HT-29 (cell line): ENCODE measurements around the gene HNF4A. TPM values are rescaled to one million over a fixed set of nuclear protein-coding genes. Genes with fewer than 3 reads are reported as not detected.

ENCODE experiments used
- DNase-seq: peaks from one replicate; pipeline ENCODE4 v3.0.0-alpha.2; 2015; ENCODE audit warnings: low spot score
- total RNA-seq: library from RNA; depleted of rRNA; stranded (reverse); fragments of >200 nt; shearing (Covaris generic); gene quantifications from 2 replicates; pipeline ENCODE4 v1.2.3, GENCODE V29; 2014

Gene HNF4A
- total RNA-seq, 1 experiment from 2014 or later, result 63.8 TPM

GRCh38 chr20:44424039-44424495 lies 68.6 kb downstream of the HNF4A start:
- DNase-seq, result no peak

GRCh38 chr20:44425923-44426322 lies 70.4 kb downstream of the HNF4A start:
- no peak for DNase-seq

- no peak for DNase-seq
Measured at GRCh38 chr20:44426879-44427790, 71.6 kb downstream of the HNF4A start.

- no peak for DNase-seq
Measured at GRCh38 chr20:44427804-44428173, 72.3 kb downstream of the HNF4A start.

- DNase-seq, result no peak
Measured at GRCh38 chr20:44428174-44429016, 72.9 kb downstream of the HNF4A start.

GRCh38 chr20:44429017-44429339 lies 73.5 kb downstream of the HNF4A start:
- no peak for DNase-seq

GRCh38 chr20:44429419-44430269 lies 74.1 kb downstream of the HNF4A start:
- no peak for DNase-seq

GRCh38 chr20:44430270-44431065 lies 75.0 kb downstream of the HNF4A start:
- DNase-seq, result no peak

- DNase-seq, result no peak
Measured at GRCh38 chr20:44431118-44431501, 75.6 kb downstream of the HNF4A start.

- DNase-seq, result no peak
Measured at GRCh38 chr20:44431502-44432234, 76.2 kb downstream of the HNF4A start.

- DNase-seq, result no peak
Measured at GRCh38 chr20:44432618-44433577, 77.4 kb downstream of the HNF4A start.

- DNase-seq, result no peak
Measured at GRCh38 chr20:44433751-44434538, 78.4 kb downstream of the HNF4A start.

GRCh38 chr20:44435630-44436335 lies 80.3 kb downstream of the HNF4A start:
- no peak for DNase-seq

GRCh38 chr20:44436393-44436792 lies 80.9 kb downstream of the HNF4A start:
- DNase-seq, result no peak

- no peak for DNase-seq
Measured at GRCh38 chr20:44437497-44437896, 82.0 kb downstream of the HNF4A start.

- DNase-seq, result no peak
Measured at GRCh38 chr20:44438782-44439181, 83.3 kb downstream of the HNF4A start.

GRCh38 chr20:44439318-44439717 lies 83.8 kb downstream of the HNF4A start:
- DNase-seq, result no peak
